ENCODE measurements around the gene DOCK2. TPM values are rescaled to one million over a fixed set of nuclear protein-coding genes. Genes with fewer than 3 reads are reported as not detected.
"Not testable (repeated sequence)": the region's sequence is repeated elsewhere in the genome, so short reads cannot be mapped to it uniquely, and the experiment has no call there.

Gene DOCK2
- 1 to 10 TPM; 2.6 to 3.4 (median 2.7) TPM for polyA plus RNA-seq (ENCODE audit: insufficient read length in 3 of 3)

- no peak for DNase-seq (ENCODE audit: low read depth in 3 of 3, low spot score in 2 of 3)
These were observed at the start of gene DOCK2 for GRCh38 chr5:169637085-169637548. Gene DOCK2, plus strand, starts transcription at chr5:169637275. Its CDS starts 52 bp downstream, at chr5:169637327.

DNA sequence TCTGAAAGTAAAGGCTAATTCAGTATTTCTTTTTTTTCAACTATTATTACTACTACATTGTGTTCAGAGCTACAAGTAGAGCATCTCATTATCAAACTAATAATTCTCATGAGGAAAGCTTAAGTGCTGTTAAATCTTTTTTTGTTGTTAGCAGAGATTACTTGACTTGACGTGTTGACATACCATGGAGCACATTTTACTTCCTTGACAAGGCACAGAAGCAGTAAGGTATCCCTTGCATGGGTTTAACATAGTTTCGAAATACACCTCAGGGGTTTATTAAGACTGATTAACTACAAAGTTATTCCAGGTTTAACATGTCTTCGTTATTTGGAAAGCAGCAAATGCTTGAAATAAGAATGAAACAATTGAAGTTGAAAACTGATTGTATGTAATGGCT is 46.5 kb upstream of the DOCK2 start:
- DNase-seq (ENCODE audit: low read depth in 3 of 3, low spot score in 2 of 3) = no peak

- DNase-seq (ENCODE audit: low read depth in 3 of 3, low spot score in 2 of 3) = no peak
These were observed 45.4 kb upstream of the DOCK2 start for GRCh38 chr5:169591636-169592035.

- DNase-seq (ENCODE audit: low read depth in 3 of 3, low spot score in 2 of 3) = no peak
These were observed 44.0 kb upstream of the DOCK2 start for GRCh38 chr5:169592937-169593650.

DNA sequence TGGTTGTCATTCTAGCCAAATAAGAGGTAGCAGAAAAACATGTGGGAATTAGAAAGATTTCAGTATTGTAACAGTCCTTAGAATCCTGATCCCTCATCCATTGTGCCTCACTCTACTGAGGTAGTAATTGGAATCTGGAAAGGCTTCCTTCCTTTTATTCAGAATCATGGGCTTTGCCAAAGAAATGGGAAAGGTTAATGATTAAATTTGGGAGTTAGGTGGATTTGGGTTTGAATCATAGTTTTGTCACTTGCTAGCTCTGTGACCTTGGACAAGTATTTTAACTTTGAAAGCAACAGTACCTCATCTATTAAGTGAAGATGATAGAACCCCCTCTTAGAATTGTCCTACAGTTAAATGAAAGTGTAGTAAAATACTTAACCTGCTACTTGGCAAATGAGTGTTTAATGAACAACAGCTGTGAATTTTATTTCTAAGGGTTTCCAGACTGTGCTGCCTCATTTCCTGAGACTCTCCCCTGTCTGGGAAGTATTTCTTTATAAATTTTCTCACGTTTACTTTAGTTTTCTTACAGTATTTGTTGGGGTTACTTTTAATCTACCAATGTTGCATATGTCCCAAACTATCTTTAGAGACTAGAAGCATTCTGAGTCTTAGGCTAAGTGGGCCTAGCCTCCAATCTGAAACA is 41.8 kb upstream of the DOCK2 start:
- no peak for DNase-seq (ENCODE audit: low read depth in 3 of 3, low spot score in 2 of 3)

DNA sequence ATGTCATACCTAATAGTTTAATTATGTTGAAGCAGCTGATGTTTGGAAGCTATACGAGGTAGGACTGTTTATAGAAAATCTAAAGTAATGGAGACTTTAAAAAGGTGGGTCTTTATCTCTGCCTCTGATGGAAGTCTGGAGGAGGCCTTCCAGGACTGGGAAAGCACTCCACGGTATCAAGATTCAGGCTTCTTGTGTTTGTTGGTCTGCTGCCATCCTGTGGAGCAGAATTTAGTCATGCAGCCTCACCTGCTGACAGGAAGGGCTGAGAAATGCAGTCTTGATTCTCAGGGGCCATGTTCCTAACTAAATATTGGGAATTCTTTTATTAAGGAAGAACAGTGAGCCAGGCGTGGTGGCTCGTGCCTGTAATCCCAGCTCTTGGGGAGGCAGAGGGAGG is 37.6 kb upstream of the DOCK2 start:
- no peak for DNase-seq (ENCODE audit: low read depth in 3 of 3, low spot score in 2 of 3)

- no peak for DNase-seq (ENCODE audit: low read depth in 3 of 3, low spot score in 2 of 3)
These were observed 34.5 kb upstream of the DOCK2 start for GRCh38 chr5:169602535-169602934.

GRCh38 chr5:169606279-169606678 is 30.8 kb upstream of the DOCK2 start:
- DNase-seq (ENCODE audit: low read depth in 3 of 3, low spot score in 2 of 3) = no peak

DNA sequence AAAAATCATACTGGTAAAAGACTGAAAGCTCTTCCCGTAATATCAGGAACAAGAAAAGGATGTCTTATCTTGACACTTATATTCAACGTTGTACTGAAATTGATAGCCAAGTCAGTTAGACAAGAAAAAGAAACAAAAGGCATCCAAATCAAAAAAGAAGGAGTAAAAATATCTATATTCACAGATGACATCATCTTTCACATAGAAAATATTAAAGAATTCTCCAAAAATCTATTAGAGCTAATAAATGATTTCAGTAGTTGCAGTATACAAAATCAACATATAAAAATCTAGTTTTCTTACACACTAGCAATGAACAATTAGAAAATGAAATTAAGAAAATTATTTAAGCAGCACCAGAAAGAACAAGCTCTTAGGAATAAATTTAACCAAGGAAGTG is 29.2 kb upstream of the DOCK2 start:
- DNase-seq (ENCODE audit: low read depth in 3 of 3, low spot score in 2 of 3) = no peak

DNA sequence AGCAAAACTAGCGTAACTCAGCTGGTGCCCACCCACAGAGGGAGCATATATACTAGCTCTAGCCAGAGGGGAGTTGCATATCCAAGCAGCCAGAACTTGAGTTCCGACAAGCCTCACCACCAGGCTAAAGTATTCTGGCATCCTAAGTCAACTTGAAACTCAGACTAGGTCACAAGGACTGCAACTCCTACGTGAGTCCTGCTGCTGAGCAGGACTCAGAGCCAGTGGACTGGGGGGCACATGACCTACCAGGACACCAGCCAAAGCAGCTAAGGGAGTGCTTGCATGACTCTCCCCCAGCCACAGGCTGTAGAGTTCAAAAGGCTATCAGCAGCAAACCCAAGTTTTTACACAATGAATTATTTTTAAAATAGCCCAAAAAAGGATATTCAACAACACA is 27.4 kb upstream of the DOCK2 start:
- DNase-seq (ENCODE audit: low read depth in 3 of 3, low spot score in 2 of 3) = no peak

DNA sequence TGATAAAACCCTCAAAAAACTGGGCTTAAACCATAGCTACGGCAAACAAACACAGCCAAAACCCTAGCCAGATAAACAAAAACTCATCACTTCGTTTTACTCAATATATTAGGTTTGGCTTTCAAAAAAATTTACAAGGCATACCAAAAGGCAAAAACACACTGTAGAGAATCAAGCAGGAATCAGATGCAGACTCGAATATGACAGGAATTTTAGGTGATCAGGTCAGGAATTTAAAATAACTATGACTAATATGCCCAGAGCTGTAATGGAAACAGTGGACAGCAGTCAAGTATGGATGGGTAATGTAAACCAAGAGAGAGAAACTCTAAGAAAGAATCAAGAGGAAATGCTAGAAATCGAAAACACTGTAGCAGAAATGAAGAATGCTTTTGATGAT is 26.5 kb upstream of the DOCK2 start:
- no peak for DNase-seq (ENCODE audit: low read depth in 3 of 3, low spot score in 2 of 3)

DNA sequence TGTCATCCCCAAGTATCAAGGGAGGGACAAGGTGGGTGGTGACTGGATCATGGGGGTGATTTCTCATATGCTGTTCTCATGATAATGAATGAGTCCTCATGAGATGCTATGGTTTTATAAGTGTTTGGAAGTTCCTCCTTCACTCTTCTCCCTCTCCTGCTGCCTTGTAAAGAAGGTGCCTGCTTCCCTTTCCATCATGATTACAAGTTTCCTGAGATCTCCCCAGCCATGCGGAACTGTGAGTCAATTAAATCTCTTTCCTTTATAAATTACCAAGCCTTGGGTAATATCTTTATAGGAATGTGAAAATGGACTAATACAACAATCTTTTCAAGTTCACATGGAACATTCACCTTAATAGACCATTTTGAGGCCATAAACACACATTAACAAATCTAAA is 21.5 kb upstream of the DOCK2 start:
- no peak for DNase-seq (ENCODE audit: low read depth in 3 of 3, low spot score in 2 of 3)

GRCh38 chr5:169624307-169624706 is 12.8 kb upstream of the DOCK2 start:
- DNase-seq (ENCODE audit: low read depth in 3 of 3, low spot score in 2 of 3) = not testable (repeated sequence)

GRCh38 chr5:169626779-169627178 is 10.3 kb upstream of the DOCK2 start:
- no peak for DNase-seq (ENCODE audit: low read depth in 3 of 3, low spot score in 2 of 3)

DNA sequence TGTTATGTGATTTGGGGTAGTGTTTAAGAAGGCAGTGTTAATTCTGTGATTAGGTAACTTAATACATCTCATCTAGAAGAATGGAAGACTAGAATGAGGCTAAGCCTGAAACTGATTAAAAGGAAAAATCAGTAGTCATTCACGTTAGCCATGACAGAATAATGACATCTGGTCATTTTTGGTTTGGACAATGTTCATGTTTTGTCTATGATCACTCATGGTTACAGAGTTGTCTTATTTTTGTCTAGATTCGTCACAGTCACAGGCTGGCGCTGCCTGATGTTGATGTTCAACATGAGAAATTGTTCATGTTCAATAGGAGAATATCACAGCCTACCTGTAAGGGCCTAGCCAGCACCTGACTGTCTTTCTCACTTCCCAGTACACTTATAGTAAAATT is 9.5 kb upstream of the DOCK2 start:
- DNase-seq (ENCODE audit: low read depth in 3 of 3, low spot score in 2 of 3) = no peak

DNA sequence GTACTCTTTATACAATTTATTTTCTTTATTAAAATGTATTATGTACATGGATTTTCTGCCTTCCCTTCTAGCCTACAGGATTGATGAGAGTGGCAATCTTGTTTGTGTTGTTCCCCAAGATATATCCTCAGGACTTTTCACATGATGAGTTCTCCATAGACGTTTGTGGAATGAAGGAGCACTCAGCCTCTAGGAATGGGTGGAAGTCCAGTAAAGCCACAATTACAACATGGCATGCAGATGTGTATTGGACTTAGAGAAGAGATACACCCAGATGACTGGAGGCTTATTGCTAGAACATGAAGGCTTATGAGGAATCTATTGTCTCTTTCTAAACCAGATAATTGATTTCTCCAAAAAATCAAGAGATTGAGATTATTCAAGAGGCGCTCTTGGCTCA is 8.2 kb upstream of the DOCK2 start:
- DNase-seq (ENCODE audit: low read depth in 3 of 3, low spot score in 2 of 3) = no peak

DNA sequence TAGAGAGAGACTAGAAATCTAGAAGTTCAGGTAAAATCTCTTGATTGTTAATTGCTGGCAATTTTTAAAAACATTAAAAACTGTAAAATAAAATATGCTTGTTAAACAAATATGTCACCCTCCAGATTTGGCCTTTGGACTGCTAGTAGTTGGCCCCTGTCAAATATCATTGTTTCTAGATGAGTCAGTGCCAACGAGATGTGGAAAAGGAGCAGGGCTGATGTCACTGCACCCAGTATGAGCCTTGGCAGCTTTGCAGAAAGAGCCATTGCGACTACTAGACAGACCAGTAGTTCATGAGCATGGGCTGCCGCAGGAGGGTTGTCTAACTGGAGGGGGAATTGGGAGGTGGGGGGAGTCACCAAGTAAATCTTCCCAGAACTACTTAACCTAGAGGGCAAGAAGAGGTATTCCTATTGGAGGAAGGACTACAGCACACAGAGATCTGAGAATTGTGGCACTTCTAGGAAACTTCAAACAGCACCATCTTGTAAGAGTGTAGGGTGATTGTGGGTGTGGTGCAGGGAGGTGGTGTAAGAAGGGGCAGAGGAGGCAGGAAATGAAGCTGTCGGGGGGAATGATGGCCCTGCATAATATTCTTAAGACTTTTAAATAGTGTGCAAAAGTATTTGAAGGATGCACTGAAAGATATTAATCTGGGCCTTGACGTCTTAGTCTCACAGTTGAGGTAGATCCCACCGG is 7.1 kb upstream of the DOCK2 start:
- DNase-seq (ENCODE audit: low read depth in 3 of 3, low spot score in 2 of 3) = no peak

GRCh38 chr5:169631360-169631759 is 5.7 kb upstream of the DOCK2 start:
- no peak for DNase-seq (ENCODE audit: low read depth in 3 of 3, low spot score in 2 of 3)

GRCh38 chr5:169632946-169633345 is 4.1 kb upstream of the DOCK2 start:
- DNase-seq (ENCODE audit: low read depth in 3 of 3, low spot score in 2 of 3) = no peak

DNA sequence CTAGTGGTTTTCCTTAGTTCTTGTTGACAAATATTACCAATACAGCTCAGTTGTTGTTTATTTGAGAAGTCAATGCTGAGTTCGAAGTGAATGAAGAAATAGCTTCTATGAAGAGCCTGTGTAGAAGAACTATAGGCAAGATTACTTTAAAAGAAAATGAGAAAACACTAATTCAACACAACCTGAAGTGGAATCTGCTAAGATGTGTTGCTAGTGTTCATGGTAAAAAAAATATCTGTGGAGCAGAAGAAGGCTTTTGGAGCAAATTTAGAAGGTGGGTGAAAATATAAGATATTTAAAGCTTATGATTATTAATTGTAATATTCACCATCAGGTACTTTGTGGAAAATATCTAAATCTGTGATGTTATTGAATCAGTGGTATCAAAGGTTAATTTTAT is 2.5 kb upstream of the DOCK2 start:
- no peak for DNase-seq (ENCODE audit: low read depth in 3 of 3, low spot score in 2 of 3)

- no peak for DNase-seq (ENCODE audit: low read depth in 3 of 3, low spot score in 2 of 3)
These were observed 1.1 kb upstream of the DOCK2 start for GRCh38 chr5:169635936-169636335.
